NCI-H1436 treated with DMSO at 0.1 percent for 48 hours (cell line): Measurements from ENCODE around the gene LRRC47.

Experiments used
- DNase-seq: peaks from one replicate; lab custom pipeline; 2025; lab: John Stamatoyannopoulos, UW

Gene LRRC47

GRCh38 chr1:3746830-3747521, 49.3 kb downstream of the LRRC47 start:
- DNase-seq = peak; percentile 14

DNA sequence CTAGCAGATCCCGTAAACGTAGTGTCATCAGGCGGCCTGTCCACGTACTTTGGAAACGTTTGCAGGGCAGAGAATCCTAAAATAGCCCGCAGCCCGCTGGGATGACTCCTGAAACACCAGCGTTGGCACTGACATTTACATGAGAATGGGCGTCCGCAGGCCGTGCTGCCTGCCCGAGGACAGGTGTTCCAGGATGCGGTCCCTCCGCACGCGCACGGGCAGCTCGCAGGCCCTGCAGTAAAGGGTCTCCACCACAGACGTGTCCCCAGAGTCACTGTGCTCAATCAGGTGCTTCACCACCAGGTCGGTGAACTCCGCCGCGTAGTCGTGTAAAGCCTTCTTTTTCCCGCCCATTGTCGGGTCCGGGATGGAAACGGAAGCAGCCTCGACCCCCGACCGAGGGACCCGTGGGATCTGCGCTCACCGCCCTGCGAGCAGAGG, 49.9 kb downstream of the LRRC47 start:
- DNase-seq = no peak

- no peak for DNase-seq
Measured at GRCh38 chr1:3745590-3746381, 50.5 kb downstream of the LRRC47 start.

- DNase-seq = no peak
Measured at GRCh38 chr1:3745071-3745470, 51.2 kb downstream of the LRRC47 start.

- DNase-seq = no peak
Measured at GRCh38 chr1:3744646-3745045, 51.7 kb downstream of the LRRC47 start.

- DNase-seq = no peak
Measured at GRCh38 chr1:3743826-3744225, 52.5 kb downstream of the LRRC47 start.

GRCh38 chr1:3743421-3743820, 52.9 kb downstream of the LRRC47 start:
- no peak for DNase-seq

DNA sequence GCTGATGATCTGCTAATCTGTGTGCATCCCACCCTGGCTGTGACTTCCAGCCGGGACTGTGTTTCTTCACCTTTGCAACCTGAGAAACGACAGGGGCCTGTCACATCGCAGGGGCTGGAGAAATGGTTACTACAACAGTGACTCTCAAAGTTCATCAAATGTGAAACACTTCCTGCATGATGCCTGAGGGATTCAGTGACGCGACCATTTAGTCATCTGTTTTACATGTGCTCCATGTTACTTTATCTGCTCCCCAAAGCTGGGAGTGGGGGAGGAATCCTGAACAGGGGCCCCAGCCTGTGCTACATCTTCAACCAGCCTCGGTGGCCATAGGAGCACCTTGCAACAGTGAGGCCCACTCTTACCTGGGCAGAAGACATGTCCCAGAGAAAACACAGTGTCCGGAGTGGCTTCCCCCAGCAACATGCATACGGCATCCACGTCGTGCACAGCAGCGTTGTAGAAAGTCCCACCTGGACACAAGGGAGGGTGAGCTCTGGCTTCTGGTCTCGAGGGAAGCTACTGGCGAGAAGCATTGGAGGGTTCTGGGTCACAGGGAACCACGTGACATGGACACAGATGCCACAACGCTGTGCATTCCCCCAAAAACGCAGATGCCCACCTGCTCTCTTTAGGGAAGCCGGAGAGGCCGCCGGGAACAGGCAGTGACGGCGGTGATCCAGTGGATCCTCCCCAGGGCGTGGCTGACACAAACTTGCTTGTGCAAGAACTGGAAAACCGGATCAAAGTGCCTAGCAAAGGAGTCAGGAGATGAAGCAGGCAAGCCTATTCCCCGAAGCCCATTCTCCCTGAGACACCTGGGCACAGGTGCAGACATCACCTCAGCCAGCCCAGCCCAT, 53.6 kb downstream of the LRRC47 start:
- DNase-seq = no peak

DNA sequence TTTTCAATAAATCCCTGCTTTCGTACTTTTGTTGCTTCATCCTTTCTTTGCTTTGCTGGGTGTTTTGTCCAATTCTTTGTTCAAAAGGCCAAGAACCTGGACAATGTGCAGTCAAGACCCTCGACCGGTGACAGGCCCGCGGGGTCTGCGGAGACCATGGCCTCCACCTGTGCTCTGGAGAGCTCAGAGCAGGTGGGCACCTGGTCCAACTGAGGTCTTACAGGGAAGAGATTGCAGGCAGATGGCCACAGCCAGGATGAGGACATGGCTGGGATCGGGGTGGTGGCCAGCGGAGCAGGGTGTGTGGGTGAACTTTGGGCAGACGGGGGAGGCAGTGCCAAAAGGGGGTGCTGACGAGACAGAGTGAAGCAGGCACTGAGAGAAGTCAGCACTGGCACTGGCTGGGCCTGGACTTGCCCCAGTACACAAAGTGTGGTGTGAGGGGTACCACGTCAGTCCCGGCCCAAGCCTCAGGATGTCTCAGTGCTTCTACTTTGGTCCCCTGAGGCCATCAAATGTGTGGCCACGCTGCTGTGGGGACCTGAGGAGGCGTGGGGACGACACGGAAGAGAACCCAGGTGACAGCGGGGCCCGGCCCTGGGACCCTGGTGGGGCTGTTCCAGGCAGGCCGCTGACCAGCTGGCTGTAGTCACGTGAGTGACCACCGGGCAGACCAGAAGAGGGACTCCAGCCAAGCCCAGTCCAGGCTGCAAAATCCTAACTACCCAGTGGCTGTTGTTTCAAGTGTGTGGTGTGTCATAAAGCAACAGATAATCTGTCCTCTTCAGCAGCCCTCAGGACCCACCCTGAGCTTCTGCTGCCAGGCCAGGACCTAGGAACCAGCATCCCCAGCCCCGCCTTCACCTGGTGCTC, 54.5 kb downstream of the LRRC47 start:
- no peak for DNase-seq

DNA sequence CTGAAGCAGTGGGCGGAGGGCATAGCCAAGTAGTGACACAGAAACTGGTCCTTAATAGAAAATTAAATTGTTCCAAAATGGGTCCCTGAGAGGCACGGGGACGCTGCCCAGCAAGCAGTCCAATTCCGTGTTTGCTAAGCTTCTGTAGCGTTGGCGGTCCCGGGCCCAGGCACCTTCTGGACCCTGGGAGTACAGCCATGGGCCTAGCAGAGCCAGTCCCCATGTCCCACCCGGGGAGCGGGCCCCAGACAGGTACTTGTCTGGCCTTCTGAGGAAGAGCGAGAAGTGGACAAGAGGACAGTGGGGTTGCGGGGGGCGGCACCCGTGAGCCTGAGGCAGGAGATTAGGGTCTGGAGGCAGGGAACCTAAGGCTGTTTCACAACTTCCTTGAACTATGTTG, 55.5 kb downstream of the LRRC47 start:
- no peak for DNase-seq

- no peak for DNase-seq
Measured at GRCh38 chr1:3740042-3740441, 56.3 kb downstream of the LRRC47 start.

- no peak for DNase-seq
Measured at GRCh38 chr1:3738943-3739342, 57.4 kb downstream of the LRRC47 start.

GRCh38 chr1:3736708-3737107, 59.6 kb downstream of the LRRC47 start:
- no peak for DNase-seq

- DNase-seq = no peak
Measured at GRCh38 chr1:3736131-3736561, 60.2 kb downstream of the LRRC47 start.

- DNase-seq = no peak
Measured at GRCh38 chr1:3735688-3736087, 60.6 kb downstream of the LRRC47 start.

- no peak for DNase-seq
Measured at GRCh38 chr1:3735027-3735681, 61.1 kb downstream of the LRRC47 start.

GRCh38 chr1:3734602-3735001, 61.7 kb downstream of the LRRC47 start:
- DNase-seq = no peak

DNA sequence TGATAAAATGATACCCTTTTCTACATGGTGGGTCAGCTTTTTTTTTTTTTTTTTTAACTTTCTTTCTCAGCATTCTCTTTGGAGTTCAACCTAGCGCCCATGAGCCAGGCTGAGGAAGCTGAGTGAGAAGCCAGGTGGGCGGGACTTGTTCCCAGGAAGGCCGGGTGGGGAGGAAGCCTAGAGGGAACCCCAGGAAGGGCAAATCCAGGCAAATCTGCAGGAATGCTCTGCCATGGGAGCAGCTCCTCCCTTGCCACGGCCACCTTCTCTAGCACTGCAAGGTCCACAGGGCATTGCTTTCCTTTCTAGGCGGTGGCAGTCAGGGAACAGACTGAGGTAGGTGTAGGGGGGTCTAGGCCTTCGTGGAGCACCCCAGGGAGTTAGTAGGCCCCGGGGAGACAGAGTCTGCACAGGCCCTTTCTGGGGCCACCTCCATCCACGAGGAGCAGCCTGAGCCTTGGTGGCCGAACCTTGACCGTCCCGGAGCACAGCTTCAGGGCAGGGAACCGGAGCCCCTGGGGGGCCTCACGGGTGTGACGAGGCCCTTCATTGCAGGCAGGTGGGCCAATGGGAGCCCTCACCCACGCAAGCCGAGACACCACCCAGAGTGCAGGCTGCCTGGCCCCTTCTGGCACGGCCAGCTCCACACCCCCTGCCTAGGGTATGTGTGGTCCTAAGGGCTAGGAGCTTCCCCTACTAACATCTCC, 62.3 kb downstream of the LRRC47 start:
- DNase-seq = no peak

DNA sequence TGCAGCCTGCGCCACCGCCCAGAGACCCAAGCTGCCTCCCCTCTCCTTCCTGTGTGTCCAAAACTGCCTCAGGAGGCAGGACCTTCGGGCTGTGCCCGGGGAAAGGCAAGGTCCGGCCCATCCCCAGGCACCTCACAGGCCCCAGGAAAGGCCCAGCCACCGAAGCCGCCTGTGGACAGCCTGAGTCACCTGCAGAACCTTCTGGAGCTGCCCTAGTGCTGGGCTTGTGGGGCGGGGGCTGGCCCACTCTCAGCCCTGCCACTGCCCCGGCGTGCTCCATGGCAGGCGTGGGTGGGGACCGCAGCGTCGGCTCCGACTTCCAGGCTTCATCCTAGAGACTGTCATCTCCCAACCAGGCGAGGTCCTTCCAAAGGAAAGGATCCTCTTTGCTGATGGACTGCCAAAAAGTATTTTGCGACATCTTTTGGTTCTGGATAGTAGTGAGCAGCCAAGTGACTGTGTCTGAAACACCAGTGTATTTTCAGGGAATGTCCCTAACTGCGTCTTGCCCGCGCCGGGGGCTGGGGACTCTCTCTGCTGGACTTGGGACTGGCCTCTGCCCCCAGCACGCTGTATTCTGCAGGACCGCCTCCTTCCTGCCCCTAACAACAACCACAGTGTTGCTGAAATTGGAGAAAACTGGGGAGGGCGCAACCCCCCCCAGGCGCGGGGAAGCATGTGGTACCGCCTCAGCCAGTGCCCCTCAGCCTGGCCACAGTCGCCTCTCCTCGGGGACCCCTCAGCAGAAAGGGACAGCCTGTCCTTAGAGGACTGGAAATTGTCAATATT, 63.0 kb downstream of the LRRC47 start:
- no peak for DNase-seq
